HEK293 (cell line): ENCODE data around the gene RBM42.
A peak's percentile ranks its signal among the peaks of the same experiment; 100 is the strongest.

Source experiments
- CTCF ChIA-PET: fragments of 350-600 bp; formaldehyde crosslinking; extraction: SDS; loops from one replicate; lab custom pipeline; 2021; ENCODE audit warnings: antibody characterized with exemption; lab: Yijun Ruan, JAX
- POLR2A ChIA-PET: fragments of 300-600 bp; formaldehyde crosslinking; extraction: SDS; loops from one replicate; lab custom pipeline; 2020; ENCODE audit warnings: antibody characterized with exemption, inconsistent platforms; lab: Yijun Ruan, JAX
- H3K27ac ChIP-seq: fragments of 200-500 bp; sonication (Bioruptor generic); 2 replicates; pipeline ENCODE4 v1.5.1; 2014; ENCODE audit warnings: low read depth, low read length, control low read depth, inconsistent platforms; ENCODE audit errors: extremely low read depth
- H3K36me3 ChIP-seq, 2 experiments: fragments of 200-500 bp in 1 of 2; sonication (Bioruptor generic) in 1 of 2; 1 replicate in 1 of 2; 2 replicates in 1 of 2; pipeline ENCODE4 v1.5.1; 2014 to 2017; ENCODE audit warnings: inconsistent platforms in 2 of 2, low read length in 2 of 2; ENCODE audit not compliant: control insufficient read depth in 2 of 2, insufficient read depth in 1 of 2
- H3K4me1 ChIP-seq: fragments of 200-500 bp; sonication (Bioruptor generic); 2 replicates; pipeline ENCODE4 v1.5.1; 2014; ENCODE audit warnings: mild to moderate bottlenecking, low read length, inconsistent platforms; ENCODE audit not compliant: control insufficient read depth, insufficient read depth
- H3K4me3 ChIP-seq: 2 replicates; pipeline ENCODE4 v1.5.1; 2011; ENCODE audit warnings: low read depth, mild to moderate bottlenecking, control low read depth, low read length, moderate library complexity
- H3K9me3 ChIP-seq: fragments of 200-500 bp; sonication (Bioruptor generic); 2 replicates; pipeline ENCODE4 v1.5.1; 2014; ENCODE audit warnings: low read depth, low read length, inconsistent platforms; ENCODE audit not compliant: control insufficient read depth, insufficient read depth
- FEZF1 ChIP-seq: fragments of 450-650 bp; formaldehyde crosslinking; IDR thresholded peaks from 2 replicates; pipeline ENCODE4 v1.5.1; 2016; ENCODE audit warnings: missing biosample characterization, missing genetic modification characterization
- GLIS1 ChIP-seq: fragments of 450-650 bp; formaldehyde crosslinking; IDR thresholded peaks from 2 replicates; pipeline ENCODE4 v1.5.1; 2016; ENCODE audit warnings: missing biosample characterization, missing genetic modification characterization
- GLIS2 ChIP-seq: fragments of 450-650 bp; formaldehyde crosslinking; IDR thresholded peaks from 2 replicates; pipeline ENCODE4 v1.5.1; 2016; ENCODE audit warnings: missing biosample characterization, missing genetic modification characterization
- ZBTB48 ChIP-seq: fragments of 450-650 bp; formaldehyde crosslinking; IDR thresholded peaks from 2 replicates; pipeline ENCODE4 v1.5.1; 2016; ENCODE audit warnings: missing biosample characterization, missing genetic modification characterization
- ZFP37 ChIP-seq: fragments of 450-650 bp; formaldehyde crosslinking; IDR thresholded peaks from 2 replicates; pipeline ENCODE4 v1.5.1; 2016; ENCODE audit warnings: missing biosample characterization, missing genetic modification characterization
- ZNF114 ChIP-seq: fragments of 450-650 bp; formaldehyde crosslinking; IDR thresholded peaks from 2 replicates; pipeline ENCODE4 v1.5.0; 2017; ENCODE audit warnings: missing biosample characterization, missing genetic modification characterization
- ZNF140 ChIP-seq: fragments of 450-650 bp; formaldehyde crosslinking; IDR thresholded peaks from 2 replicates; pipeline ENCODE4 v1.5.1; 2016; ENCODE audit warnings: missing biosample characterization, missing genetic modification characterization
- ZNF175 ChIP-seq: fragments of 450-650 bp; formaldehyde crosslinking; IDR thresholded peaks from 2 replicates; pipeline ENCODE4 v1.5.1; 2016; ENCODE audit warnings: missing biosample characterization, missing genetic modification characterization
- ZNF221 ChIP-seq: fragments of 450-650 bp; formaldehyde crosslinking; IDR thresholded peaks from 2 replicates; pipeline ENCODE4 v1.5.1; 2017; ENCODE audit warnings: missing biosample characterization, missing genetic modification characterization, borderline replicate concordance
- ZNF350 ChIP-seq: fragments of 450-650 bp; formaldehyde crosslinking; IDR thresholded peaks from 2 replicates; pipeline ENCODE4 v1.5.0; 2017; ENCODE audit warnings: missing biosample characterization, mild to moderate bottlenecking, missing genetic modification characterization
- ZNF366 ChIP-seq: fragments of 450-650 bp; formaldehyde crosslinking; conservative IDR thresholded peaks from 2 replicates; pipeline ENCODE4 v1.5.1; 2016; ENCODE audit warnings: missing biosample characterization, missing genetic modification characterization
- ZNF404 ChIP-seq: fragments of 450-650 bp; formaldehyde crosslinking; IDR thresholded peaks from 2 replicates; pipeline ENCODE4 v1.5.1; 2017; ENCODE audit warnings: missing biosample characterization, missing genetic modification characterization
- ZNF416 ChIP-seq: fragments of 450-650 bp; formaldehyde crosslinking; IDR thresholded peaks from 2 replicates; pipeline ENCODE4 v1.5.1; 2016; ENCODE audit warnings: missing biosample characterization, missing genetic modification characterization
- ZNF548 ChIP-seq: fragments of 450-650 bp; formaldehyde crosslinking; IDR thresholded peaks from 2 replicates; pipeline ENCODE4 v1.5.1; 2016; ENCODE audit warnings: missing biosample characterization, missing genetic modification characterization
- ZNF600 ChIP-seq: fragments of 450-650 bp; formaldehyde crosslinking; IDR thresholded peaks from 2 replicates; pipeline ENCODE4 v1.5.1; 2016; ENCODE audit warnings: missing biosample characterization, missing genetic modification characterization
- ZNF621 ChIP-seq: fragments of 450-650 bp; formaldehyde crosslinking; IDR thresholded peaks from 2 replicates; pipeline ENCODE4 v1.5.1; 2017; ENCODE audit warnings: missing biosample characterization, missing genetic modification characterization
- ZNF701 ChIP-seq: fragments of 450-650 bp; formaldehyde crosslinking; IDR thresholded peaks from 2 replicates; pipeline ENCODE4 v1.5.1; 2016; ENCODE audit warnings: missing biosample characterization, missing genetic modification characterization
- ZNF777 ChIP-seq: fragments of 450-650 bp; formaldehyde crosslinking; IDR thresholded peaks from 2 replicates; pipeline ENCODE4 v1.5.1; 2017; ENCODE audit warnings: missing biosample characterization, missing genetic modification characterization, borderline replicate concordance
- ZSCAN30 ChIP-seq: fragments of 450-650 bp; IDR thresholded peaks from 2 replicates; pipeline ENCODE4 v1.5.1; 2018; ENCODE audit warnings: missing biosample characterization, mild to moderate bottlenecking, missing genetic modification characterization, moderate library complexity
- TF ChIP-seq, protein P1 (sequence below): fragments of 450-650 bp; formaldehyde crosslinking; IDR thresholded peaks from 2 replicates; pipeline ENCODE4 v1.5.1; 2016; ENCODE audit warnings: missing biosample characterization, missing genetic modification characterization
- TF ChIP-seq, protein P2 (sequence below): fragments of 450-650 bp; IDR thresholded peaks from 2 replicates; pipeline ENCODE4 v1.5.1; 2018; ENCODE audit warnings: missing biosample characterization, mild to moderate bottlenecking, missing genetic modification characterization
- TF ChIP-seq, protein P3 (sequence below): fragments of 450-650 bp; formaldehyde crosslinking; IDR thresholded peaks from 2 replicates; pipeline ENCODE4 v1.5.1; 2016; ENCODE audit warnings: missing biosample characterization, missing genetic modification characterization
- TF ChIP-seq, protein P4 (sequence below): fragments of 450-650 bp; formaldehyde crosslinking; IDR thresholded peaks from 2 replicates; pipeline ENCODE4 v1.5.1; 2016; ENCODE audit warnings: missing biosample characterization, missing genetic modification characterization

RBM42 gene

DNA sequence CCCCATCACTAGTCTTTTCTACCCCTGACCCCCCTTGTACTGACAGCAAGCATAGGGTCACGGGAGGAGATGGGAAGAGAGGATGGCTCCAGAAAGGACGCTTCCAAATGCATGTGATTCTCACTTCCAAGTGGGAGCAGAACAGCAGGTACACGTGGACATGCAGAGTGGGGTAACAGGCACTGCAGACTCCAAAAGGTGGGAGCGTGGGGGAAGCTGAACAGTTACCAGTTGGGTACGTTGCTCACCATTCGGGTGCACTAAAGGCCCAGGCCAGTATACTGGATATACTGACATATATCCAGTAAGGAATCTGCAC, 10.4 kb downstream of the RBM42 start (continued):
- TF ChIP-seq, protein P1, sequence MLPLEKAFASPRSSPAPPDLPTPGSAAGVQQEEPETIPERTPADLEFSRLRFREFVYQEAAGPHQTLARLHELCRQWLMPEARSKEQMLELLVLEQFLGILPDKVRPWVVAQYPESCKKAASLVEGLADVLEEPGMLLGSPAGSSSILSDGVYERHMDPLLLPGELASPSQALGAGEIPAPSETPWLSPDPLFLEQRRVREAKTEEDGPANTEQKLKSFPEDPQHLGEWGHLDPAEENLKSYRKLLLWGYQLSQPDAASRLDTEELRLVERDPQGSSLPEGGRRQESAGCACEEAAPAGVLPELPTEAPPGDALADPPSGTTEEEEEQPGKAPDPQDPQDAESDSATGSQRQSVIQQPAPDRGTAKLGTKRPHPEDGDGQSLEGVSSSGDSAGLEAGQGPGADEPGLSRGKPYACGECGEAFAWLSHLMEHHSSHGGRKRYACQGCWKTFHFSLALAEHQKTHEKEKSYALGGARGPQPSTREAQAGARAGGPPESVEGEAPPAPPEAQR (tag by site-specific recombination) = no peak
- TF ChIP-seq, protein P2, sequence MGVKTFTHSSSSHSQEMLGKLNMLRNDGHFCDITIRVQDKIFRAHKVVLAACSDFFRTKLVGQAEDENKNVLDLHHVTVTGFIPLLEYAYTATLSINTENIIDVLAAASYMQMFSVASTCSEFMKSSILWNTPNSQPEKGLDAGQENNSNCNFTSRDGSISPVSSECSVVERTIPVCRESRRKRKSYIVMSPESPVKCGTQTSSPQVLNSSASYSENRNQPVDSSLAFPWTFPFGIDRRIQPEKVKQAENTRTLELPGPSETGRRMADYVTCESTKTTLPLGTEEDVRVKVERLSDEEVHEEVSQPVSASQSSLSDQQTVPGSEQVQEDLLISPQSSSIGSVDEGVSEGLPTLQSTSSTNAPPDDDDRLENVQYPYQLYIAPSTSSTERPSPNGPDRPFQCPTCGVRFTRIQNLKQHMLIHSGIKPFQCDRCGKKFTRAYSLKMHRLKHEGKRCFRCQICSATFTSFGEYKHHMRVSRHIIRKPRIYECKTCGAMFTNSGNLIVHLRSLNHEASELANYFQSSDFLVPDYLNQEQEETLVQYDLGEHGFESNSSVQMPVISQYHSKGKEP (tag by site-specific recombination) = no peak
- TF ChIP-seq ZNF548 (tag by site-specific recombination) (no peak), ZNF621 (tag by site-specific recombination) (no peak), ZNF600 (tag by site-specific recombination) (peak; percentile 11; the same call in 1 of the 2 replicates), ZNF701 (tag by site-specific recombination) (no peak), ZNF221 (tag by site-specific recombination) (no peak), ZNF350 (no peak), GLIS1 (tag by site-specific recombination) (no peak), ZNF114 (tag by site-specific recombination) (no peak), ZFP37 (tag by site-specific recombination) (no peak), ZNF175 (tag by site-specific recombination) (no peak), ZNF416 (no peak), ZNF777 (tag by site-specific recombination) (no peak), GLIS2 (tag by site-specific recombination) (0 out of 2 replicates have a peak, but pooled peaks have one; percentile 1), ZBTB48 (tag by site-specific recombination) (no peak), ZNF404 (tag by site-specific recombination) (no peak; the same call in 1 of the 2 replicates), ZSCAN30 (no peak), ZNF140 (no peak)
- TF ChIP-seq, protein P3, sequence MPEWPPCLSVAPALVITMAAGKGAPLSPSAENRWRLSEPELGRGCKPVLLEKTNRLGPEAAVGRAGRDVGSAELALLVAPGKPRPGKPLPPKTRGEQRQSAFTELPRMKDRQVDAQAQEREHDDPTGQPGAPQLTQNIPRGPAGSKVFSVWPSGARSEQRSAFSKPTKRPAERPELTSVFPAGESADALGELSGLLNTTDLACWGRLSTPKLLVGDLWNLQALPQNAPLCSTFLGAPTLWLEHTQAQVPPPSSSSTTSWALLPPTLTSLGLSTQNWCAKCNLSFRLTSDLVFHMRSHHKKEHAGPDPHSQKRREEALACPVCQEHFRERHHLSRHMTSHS (tag by site-specific recombination) = no peak
- TF ChIP-seq, protein P4, sequence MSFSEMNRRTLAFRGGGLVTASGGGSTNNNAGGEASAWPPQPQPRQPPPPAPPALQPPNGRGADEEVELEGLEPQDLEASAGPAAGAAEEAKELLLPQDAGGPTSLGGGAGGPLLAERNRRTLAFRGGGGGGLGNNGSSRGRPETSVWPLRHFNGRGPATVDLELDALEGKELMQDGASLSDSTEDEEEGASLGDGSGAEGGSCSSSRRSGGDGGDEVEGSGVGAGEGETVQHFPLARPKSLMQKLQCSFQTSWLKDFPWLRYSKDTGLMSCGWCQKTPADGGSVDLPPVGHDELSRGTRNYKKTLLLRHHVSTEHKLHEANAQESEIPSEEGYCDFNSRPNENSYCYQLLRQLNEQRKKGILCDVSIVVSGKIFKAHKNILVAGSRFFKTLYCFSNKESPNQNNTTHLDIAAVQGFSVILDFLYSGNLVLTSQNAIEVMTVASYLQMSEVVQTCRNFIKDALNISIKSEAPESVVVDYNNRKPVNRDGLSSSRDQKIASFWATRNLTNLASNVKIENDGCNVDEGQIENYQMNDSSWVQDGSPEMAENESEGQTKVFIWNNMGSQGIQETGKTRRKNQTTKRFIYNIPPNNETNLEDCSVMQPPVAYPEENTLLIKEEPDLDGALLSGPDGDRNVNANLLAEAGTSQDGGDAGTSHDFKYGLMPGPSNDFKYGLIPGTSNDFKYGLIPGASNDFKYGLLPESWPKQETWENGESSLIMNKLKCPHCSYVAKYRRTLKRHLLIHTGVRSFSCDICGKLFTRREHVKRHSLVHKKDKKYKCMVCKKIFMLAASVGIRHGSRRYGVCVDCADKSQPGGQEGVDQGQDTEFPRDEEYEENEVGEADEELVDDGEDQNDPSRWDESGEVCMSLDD (tag by site-specific recombination) = 0 out of 2 replicates have a peak, but pooled peaks have one; percentile 57

DNA sequence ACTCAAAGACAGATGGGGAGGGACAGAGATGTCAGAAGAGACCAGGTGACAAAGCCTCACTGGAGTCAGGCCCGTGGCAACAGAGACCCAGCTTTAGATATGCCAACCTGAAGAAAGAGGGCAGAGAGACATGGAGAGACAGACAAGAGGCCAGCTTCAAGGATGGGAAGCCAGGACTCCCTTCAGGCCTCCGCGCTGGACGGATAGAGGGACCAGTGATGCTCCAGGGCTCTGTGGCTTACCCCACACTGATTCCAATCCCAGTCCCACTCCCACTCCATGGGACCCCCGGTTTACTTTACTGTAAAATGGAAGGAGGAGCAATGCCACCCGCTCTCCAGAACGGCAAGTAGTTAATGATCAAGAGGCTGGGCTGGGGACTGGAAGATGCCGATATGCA, 11.0 kb downstream of the RBM42 start:
- Histone ChIP-seq H3K9me3 (no peaks in the 10 kb centered on the region), H3K4me1 (peaks cover 21% of the 10 kb centered on the region), H3K27ac (peak overlapping the region; percentile 60; the same call in 1 of the 2 replicates), H3K4me3 (no peak overlapping the region), H3K36me3 (peaks cover 36 to 40% of the 10 kb centered on the region in 2 experiments)
- TF ChIP-seq ZNF366 (tag by site-specific recombination) = 0 out of 2 replicates have a peak, but pooled peaks have one; percentile 45
- TF ChIP-seq ZNF600 (tag by site-specific recombination) = 0 out of 2 replicates have a peak, but pooled peaks have one; percentile 6
- no peak for TF ChIP-seq FEZF1 (tag by site-specific recombination)
- POLR2A ChIA-PET = interaction anchor here (0.7 to 1.2 kb wide), 3 partner anchors 8 to 21 kb away, joined by 3 to 7 read pairs (median 4); partner anchors contain the start of gene COX6B1
- CTCF ChIA-PET = interaction anchor here (1.1 to 1.4 kb wide), 2 partner anchors 84 to 91 kb away, joined by 3 to 4 read pairs; no protein-coding TSS in a partner anchor
